Activated naive CD8-positive, alpha-beta T cell treated with anti-CD3 and anti-CD28 coated beads, Interleukin-2, amount 50 U/mL, for 16 hours (primary cell): ENCODE data around the gene ANKRD27.
A peak's percentile ranks its signal among the peaks of the same experiment; 100 is the strongest.
"Not testable (repeated sequence)": the region's sequence is repeated elsewhere in the genome, so short reads cannot be mapped to it uniquely, and the experiment has no call there.

ENCODE experiments used
- DNase-seq: peaks from one replicate; pipeline ENCODE4 v3.0.0-alpha.2; 2020; ENCODE audit warnings: low read depth, low spot score

The ANKRD27 gene

DNA sequence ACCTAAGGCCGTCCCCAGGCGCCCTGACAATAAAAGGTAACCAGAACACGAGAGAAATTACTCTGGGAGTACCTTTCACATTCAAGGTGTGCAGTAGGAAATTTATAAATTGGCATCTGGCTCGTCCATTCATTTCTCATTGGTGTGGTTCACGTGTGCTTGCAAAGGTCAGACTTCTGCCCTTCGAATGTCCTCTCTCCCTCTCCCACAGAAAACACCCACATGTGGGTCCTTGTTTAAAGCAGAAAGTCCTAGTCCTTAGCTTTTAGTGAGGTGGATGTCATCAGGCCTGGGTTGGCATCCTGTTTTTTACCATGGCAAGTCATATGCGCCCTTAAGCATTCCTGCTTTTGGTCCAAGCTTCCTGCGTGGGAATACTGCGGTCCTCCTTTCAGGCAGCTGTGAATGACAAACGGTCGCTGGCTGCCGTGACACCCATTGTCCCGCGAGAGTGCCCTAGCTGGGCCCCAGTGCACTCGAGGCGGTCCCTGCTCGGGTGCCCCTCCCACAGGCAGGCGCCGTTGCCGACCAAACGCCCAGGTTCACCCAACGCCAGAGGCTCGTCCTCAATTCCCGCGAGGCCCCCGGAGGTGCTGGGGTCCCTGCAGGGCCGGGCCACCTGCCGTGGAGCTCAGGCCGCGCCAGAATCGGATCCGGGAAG, 16.4 kb upstream of the ANKRD27 start, which contains the start of gene NUDT19:
Gene NUDT19 (plus strand): TSS at position 531 of the 661 bp plus-strand sequence. CDS start 140 bp downstream, outside the sequence.
- peak; percentile 57 for DNase-seq

GRCh38 chr19:32688311-32688710, 13.3 kb upstream of the ANKRD27 start:
- no peak for DNase-seq

DNA sequence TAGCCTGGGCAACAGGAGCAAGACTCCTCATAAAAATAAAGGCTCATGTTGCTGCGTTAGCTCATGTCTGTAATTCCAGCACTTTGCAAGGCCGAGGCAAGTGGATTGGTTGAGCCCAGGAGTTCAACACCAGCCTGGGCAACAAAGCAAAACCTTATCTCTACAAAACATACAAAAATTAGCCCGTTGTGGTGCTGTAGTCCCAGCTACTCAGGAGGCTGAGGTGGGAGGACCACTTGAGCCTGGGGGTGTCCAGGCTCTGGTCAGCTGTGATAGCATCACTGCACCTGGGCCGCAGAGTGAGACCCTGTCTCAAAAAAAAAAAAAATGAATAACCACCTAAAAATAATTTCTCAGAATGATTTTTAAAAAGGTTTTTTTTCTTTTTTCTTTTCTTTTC, 12.7 kb upstream of the ANKRD27 start:
- DNase-seq, result no peak

DNA sequence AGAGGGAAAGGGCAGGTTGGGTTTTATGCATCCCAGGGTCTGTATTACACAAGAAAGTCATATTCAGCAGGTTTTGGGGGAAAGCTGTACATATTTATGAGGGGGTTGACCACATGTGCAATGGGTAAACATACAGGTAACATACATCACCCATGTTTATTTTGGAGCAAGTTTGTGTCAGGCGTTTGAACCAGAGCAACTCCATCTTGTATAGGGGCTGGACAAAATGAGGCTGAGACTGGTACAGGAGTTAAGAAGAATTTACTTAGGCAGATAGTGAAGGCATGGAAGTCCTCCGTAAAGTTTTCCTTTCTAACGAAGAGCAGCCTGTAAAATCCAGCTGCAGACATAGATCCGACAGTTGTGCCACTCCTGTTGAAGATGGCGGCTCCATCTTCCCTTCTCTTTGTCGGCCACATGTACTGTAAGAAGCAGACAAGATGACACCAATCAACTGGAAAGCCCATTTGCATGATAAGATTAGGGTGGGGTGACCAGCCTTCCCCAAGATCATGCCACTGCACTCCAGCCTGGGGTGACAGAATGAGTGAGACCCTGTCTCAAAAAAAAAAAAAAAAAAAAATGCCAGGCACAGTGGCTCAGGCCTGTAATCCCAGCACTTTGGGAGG, 12.0 kb upstream of the ANKRD27 start:
- no peak for DNase-seq

DNA sequence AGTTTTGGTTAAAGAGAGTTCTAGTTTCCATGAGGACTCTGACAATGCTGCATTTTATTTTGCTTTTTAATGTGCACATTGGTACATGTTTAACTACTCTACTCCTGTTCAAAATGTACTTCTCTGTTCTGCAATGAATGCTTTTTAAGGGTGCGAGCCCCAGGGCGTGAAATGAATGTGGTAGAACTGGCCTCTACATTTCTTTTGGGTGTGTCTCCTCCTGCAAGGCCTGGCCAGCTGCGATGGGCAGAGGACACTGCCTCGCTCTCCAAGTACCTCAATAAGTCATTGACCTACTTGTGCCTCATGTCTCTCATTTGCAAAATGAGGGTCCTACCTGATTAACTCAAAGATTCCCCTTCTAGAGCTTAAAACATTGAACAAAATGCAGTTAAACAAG, 7.3 kb upstream of the ANKRD27 start:
- DNase-seq, result no peak

- no peak for DNase-seq
Measured at GRCh38 chr19:32680986-32681385, 6.0 kb upstream of the ANKRD27 start.

GRCh38 chr19:32677657-32678056, 2.7 kb upstream of the ANKRD27 start:
- DNase-seq, result no peak

- DNase-seq, result no peak
Measured at GRCh38 chr19:32676895-32677359, 1.9 kb upstream of the ANKRD27 start.

- no peak for DNase-seq
Measured at GRCh38 chr19:32676186-32676894, 1.4 kb upstream of the ANKRD27 start.

DNA sequence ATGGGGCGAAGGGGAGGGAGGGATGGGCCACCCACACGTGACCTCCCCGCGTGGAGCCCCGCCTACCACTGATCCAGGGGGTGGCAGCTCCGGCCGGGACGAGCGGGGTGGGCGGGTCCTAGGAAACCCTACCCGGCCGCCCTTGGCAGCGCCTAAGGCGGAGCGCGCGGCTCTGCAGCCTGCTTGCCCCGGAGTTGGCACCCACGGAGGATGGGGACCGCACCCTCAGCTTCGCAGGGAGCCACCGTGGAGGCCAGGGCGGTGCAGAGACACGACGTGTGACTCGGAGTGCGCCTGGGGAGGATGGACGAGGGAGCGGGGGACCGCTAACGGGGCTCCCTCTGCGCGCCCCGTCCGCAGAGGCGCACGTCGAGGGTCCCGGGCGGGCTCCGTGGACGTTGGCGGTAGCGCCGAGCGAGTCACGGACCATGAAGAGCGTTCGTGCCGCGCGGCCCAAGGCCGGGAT, 773 bp upstream of the ANKRD27 start, which contains the start of gene RGS9BP:
Gene RGS9BP (plus strand): TSS at position 129 of the 466 bp plus-strand sequence. CDS start 416 bp downstream, outside the sequence.
- no peak for DNase-seq

DNA sequence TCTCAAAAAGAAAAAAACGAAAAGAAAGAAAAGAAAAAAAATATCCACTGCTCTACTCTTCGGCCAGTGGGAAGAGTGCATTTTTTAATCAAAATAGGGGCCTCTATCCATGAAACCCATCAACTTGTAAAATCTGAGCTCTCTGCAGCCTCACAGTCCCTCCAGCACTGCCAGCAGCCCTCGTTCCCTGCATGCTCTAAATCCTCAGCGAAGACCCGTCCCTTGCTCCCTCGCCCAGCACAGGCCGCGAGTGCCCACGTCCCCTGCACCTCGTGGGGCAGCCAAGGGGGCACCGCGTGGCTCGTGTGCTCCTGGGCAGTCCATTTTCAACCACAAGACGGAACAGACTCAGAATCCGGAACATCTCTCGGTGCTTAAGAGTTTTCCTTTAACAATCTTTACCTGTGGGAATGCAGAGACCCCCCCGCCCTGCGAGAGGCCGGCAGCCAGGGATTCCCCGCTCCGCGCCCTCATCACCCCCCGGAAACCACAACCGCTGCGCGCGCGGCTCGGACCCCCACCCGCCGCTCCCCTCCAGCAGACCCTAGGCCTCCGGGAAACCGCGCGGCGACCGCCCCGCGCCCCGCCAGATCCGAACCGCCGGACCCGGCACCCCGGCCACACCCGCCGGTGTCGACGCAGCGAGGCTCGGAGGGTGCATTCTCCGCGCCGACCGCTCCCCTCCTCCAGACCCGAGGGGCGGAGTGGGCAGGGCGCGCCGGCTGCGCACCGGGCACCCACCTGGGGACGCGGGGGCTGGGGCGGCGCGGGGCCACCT, 638 bp downstream of the ANKRD27 start:
- no peak for DNase-seq

DNA sequence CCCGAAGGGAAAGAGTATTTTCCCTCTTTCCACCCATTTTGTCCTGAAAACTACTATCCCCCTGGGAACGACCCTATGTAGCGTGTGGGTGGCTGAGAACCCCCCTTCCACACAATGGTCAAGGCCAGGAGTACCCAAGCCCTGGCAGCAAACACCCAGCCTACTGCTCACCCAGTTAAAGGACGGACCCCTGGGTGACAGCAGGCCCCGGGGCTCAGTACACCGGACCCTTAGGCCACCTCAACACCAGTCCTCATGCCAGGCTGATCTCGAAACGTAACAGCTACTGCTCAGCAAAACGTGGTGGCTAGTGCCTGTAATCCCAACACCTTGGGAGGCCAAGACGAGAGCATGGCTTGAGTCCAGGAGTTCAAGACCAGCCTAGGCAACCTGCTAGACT, 1.4 kb downstream of the ANKRD27 start:
- DNase-seq, result no peak

- DNase-seq, result no peak
Measured at GRCh38 chr19:32672841-32673240, 2.1 kb downstream of the ANKRD27 start.

DNA sequence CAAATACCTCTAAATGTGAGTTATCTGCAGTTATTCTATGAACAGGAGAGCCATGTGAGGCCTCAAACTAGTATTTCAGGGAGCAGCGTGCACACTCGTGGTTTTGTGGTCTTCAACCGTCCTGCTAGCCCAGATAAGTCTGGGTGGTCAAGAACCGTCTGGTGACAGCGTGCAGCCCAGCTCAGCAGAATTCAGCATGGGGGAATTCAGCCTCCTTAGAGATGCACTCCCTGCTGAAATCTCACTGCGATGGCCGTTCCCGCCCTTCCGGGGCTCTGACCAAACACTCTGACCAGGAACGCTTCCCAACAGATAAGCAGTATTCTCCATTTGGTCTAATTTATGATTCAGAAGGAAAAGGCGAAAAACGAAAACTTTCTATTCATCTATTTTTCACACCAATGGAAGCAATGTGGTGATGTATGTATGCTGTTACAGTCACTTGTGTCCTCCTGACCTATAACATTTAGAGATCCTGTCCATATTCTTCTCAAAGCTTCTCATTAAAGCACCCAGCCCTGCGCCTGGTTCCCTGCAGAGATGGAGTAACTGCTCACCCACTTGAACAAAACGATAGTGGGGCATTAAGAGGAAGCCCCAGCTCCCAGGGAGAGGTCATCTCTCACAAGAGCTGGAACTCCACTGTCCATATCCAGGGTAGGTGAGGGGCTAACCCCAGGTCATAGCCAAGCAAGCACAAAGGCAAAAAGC, 2.9 kb downstream of the ANKRD27 start:
- DNase-seq, result no peak

GRCh38 chr19:32669310-32669709, 5.7 kb downstream of the ANKRD27 start:
- DNase-seq, result no peak

- no peak for DNase-seq
Measured at GRCh38 chr19:32666084-32666483, 8.9 kb downstream of the ANKRD27 start.

DNA sequence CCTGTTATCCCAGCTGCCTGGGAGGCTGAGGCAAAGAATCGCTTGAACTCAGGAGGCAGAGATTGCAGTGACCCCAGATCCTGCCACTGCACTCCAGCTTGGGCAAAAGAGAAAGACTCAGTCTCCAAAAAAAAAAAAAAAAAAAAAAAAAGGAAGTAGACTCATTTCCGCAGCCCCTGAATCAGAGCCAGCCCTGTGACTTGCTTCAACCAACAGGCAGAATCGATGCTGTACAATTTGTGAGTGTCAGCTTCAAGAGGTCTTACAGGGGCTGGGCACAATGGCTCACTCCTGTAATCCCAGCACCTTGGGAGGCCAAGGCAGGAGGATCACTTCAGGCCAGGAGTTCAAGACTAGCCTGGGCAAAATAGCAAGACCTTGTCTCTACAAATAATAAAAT, 12.8 kb downstream of the ANKRD27 start:
- DNase-seq, result no peak

DNA sequence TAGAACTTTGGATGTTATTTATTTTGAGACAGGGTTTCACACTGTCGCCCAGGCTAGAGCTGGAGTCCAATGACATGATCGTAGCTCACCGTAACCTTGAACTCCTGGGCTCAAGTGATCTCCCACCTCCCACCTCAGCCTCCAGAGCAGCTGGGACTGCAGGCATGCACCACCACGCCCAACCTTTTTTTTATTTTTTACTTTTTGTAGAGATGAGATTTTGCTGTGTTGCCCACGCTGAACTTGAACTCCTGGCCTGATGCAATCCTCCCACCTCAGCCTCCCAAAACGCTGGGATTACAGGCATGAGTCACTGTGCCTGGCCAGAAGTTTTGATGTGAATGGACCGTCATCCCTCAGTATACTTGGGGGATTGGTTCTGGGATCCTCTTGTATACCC, 13.7 kb downstream of the ANKRD27 start:
- DNase-seq, result no peak

- DNase-seq, result no peak
Measured at GRCh38 chr19:32658527-32658926, 16.5 kb downstream of the ANKRD27 start.

GRCh38 chr19:32658075-32658474, 16.9 kb downstream of the ANKRD27 start:
- no peak for DNase-seq

- not testable (repeated sequence) for DNase-seq
Measured at GRCh38 chr19:32656379-32656778, 18.6 kb downstream of the ANKRD27 start.
